Trophoblast cell (in vitro differentiated cells and primary cell): ENCODE data around the gene ELN.

Experiments used
- DNase-seq, 2 donors: peaks; one replicate each; pipeline ENCODE4 v3.0.0-alpha.2; 2016
- H2AFZ ChIP-seq: 2 replicates; pipeline ENCODE4 v1.6.1; 2013; ENCODE audit warnings: low read length, moderate library complexity, mild to moderate bottlenecking; ENCODE audit not compliant: insufficient read depth, poor library complexity
- H2AK5ac ChIP-seq: 2 replicates; pipeline ENCODE4 v1.6.1; 2013; ENCODE audit warnings: mild to moderate bottlenecking, low read length
- H2BK120ac ChIP-seq: 2 replicates; pipeline ENCODE4 v1.6.1; 2013; ENCODE audit warnings: low read length, mild to moderate bottlenecking, moderate library complexity; ENCODE audit not compliant: insufficient read depth, poor library complexity
- H2BK12ac ChIP-seq: 2 replicates; pipeline ENCODE4 v1.6.1; 2013; ENCODE audit warnings: mild to moderate bottlenecking, low read length, moderate library complexity
- H2BK5ac ChIP-seq: 2 replicates; pipeline ENCODE4 v1.6.1; 2013; ENCODE audit warnings: low read length, low read depth, moderate library complexity, mild to moderate bottlenecking; ENCODE audit not compliant: poor library complexity
- H3K14ac ChIP-seq: 2 replicates; pipeline ENCODE4 v1.6.1; 2013; ENCODE audit warnings: mild to moderate bottlenecking, low read length
- H3K18ac ChIP-seq: 2 replicates; pipeline ENCODE4 v1.6.1; 2013; ENCODE audit warnings: mild to moderate bottlenecking, low read length
- H3K23ac ChIP-seq: 2 replicates; pipeline ENCODE4 v1.6.1; 2013; ENCODE audit warnings: low read length
- H3K27ac ChIP-seq: 2 replicates; pipeline ENCODE4 v1.5.1; 2013; ENCODE audit warnings: low read depth, mild to moderate bottlenecking, inconsistent platforms, low read length, moderate library complexity
- H3K27me3 ChIP-seq: 2 replicates; pipeline ENCODE4 v1.6.1; 2013; ENCODE audit warnings: inconsistent platforms, mild to moderate bottlenecking, low read length, moderate library complexity; ENCODE audit not compliant: insufficient read depth
- H3K36me3 ChIP-seq, 2 experiments: 1 replicate in 1 of 2; 2 replicates in 1 of 2; pipeline ENCODE4 v1.6.1; 2013; ENCODE audit warnings: low read length in 2 of 2, mild to moderate bottlenecking in 2 of 2, moderate library complexity in 1 of 2; ENCODE audit not compliant: insufficient read depth in 2 of 2, control insufficient read depth in 1 of 2
- H3K4ac ChIP-seq: 2 replicates; pipeline ENCODE4 v1.6.1; 2013; ENCODE audit warnings: low read depth, mild to moderate bottlenecking, low read length, moderate library complexity
- H3K4me1 ChIP-seq, 2 experiments: 1 replicate in 1 of 2; 2 replicates in 1 of 2; pipeline ENCODE4 v1.6.1; 2013; ENCODE audit warnings: low read length in 2 of 2, mild to moderate bottlenecking in 2 of 2, moderate library complexity in 1 of 2; ENCODE audit not compliant: insufficient read depth in 2 of 2, control insufficient read depth in 1 of 2
- H3K4me2 ChIP-seq: 2 replicates; pipeline ENCODE4 v1.6.1; 2013; ENCODE audit warnings: inconsistent platforms, mild to moderate bottlenecking, low read length, moderate library complexity
- H3K4me3 ChIP-seq: 2 replicates; pipeline ENCODE4 v1.5.1; 2013; ENCODE audit warnings: mild to moderate bottlenecking, low read depth, low read length, inconsistent platforms
- H3K79me1 ChIP-seq: one replicate; pipeline ENCODE4 v1.6.1; 2013; ENCODE audit warnings: low read length
- H3K79me2 ChIP-seq: 2 replicates; pipeline ENCODE4 v1.6.1; 2013; ENCODE audit warnings: low read length, mild to moderate bottlenecking; ENCODE audit not compliant: control insufficient read depth, insufficient read depth, poor library complexity
- H3K9ac ChIP-seq: 2 replicates; pipeline ENCODE4 v1.6.1; 2013; ENCODE audit warnings: mild to moderate bottlenecking, low read length
- H3K9me3 ChIP-seq: 2 replicates; pipeline ENCODE4 v1.6.1; 2013; ENCODE audit warnings: low read depth, mild to moderate bottlenecking, control low read depth, inconsistent platforms, low read length; ENCODE audit not compliant: insufficient read depth
- H4K12ac ChIP-seq: 2 replicates; pipeline ENCODE4 v1.6.1; 2013; ENCODE audit warnings: low read depth, mild to moderate bottlenecking, low read length, moderate library complexity
- H4K8ac ChIP-seq: 2 replicates; pipeline ENCODE4 v1.6.1; 2013; ENCODE audit warnings: low read depth, mild to moderate bottlenecking, low read length, moderate library complexity
- H4K91ac ChIP-seq: one replicate; pipeline ENCODE4 v1.6.1; 2013; ENCODE audit warnings: low read depth, mild to moderate bottlenecking, low read length, moderate library complexity
- WGBS: extraction: QIAGEN DNeasy Blood & Tissue Kit; methylation state at CpG from one replicate; pipeline ENCODE4 v1.1.7; 2013; ENCODE audit warnings: missing lambda C conversion rate; ENCODE audit not compliant: insufficient read length, insufficient coverage; ENCODE audit errors: extremely low coverage; 5-methylcytosine and 5-hydroxymethylcytosine counted together

ELN gene

GRCh38 chr7:74026406-74026902 is 1.5 kb upstream of the ELN start:
- H4K8ac ChIP-seq = no peak overlapping the region
- H3K4ac ChIP-seq = no peak overlapping the region
- H2BK120ac ChIP-seq = no peak overlapping the region
- DNase-seq = no peak
- H3K18ac ChIP-seq = no peak overlapping the region
- H3K36me3 ChIP-seq = no peaks in the 10 kb centered on the region
- H3K9ac ChIP-seq = no peak overlapping the region
- H3K4me3 ChIP-seq = no peak overlapping the region
- H3K9me3 ChIP-seq = no peaks in the 10 kb centered on the region
- no peak overlapping the region for H2BK12ac ChIP-seq
- no peak overlapping the region for H3K4me2 ChIP-seq
- no peak overlapping the region for H4K91ac ChIP-seq
- H3K79me2 ChIP-seq = no peaks in the 10 kb centered on the region
- WGBS = no CpG with 5 or more reads among the region's 6 CpGs
- H3K4me1 ChIP-seq = peaks cover 24 to 25% of the 10 kb centered on the region in 2 experiments
- H4K12ac ChIP-seq = no peak overlapping the region
- H3K23ac ChIP-seq = no peak overlapping the region
- H3K79me1 ChIP-seq = peaks cover 2% of the 10 kb centered on the region
- H3K27me3 ChIP-seq = peaks cover 1% of the 10 kb centered on the region
- H2BK5ac ChIP-seq = no peak overlapping the region
- H2AFZ ChIP-seq = no peak overlapping the region
- no peak overlapping the region for H3K14ac ChIP-seq
- H3K27ac ChIP-seq = no peak overlapping the region
- H2AK5ac ChIP-seq = no peak overlapping the region

- no peaks in the 10 kb centered on the region for H3K36me3 ChIP-seq
- H3K4me2 ChIP-seq = no peak overlapping the region
- DNase-seq = peak; percentile 33 to 73
- no peak overlapping the region for H2BK5ac ChIP-seq
- no peak overlapping the region for H3K23ac ChIP-seq
- WGBS = no CpG with 5 or more reads among the region's 18 CpGs
- no peak overlapping the region for H3K27ac ChIP-seq
- H3K14ac ChIP-seq = no peak overlapping the region
- H3K79me1 ChIP-seq = peaks cover 2% of the 10 kb centered on the region
- H2AK5ac ChIP-seq = no peak overlapping the region
- H3K9ac ChIP-seq = no peak overlapping the region
- no peak overlapping the region for H3K18ac ChIP-seq
- no peak overlapping the region for H3K4ac ChIP-seq
- H2BK12ac ChIP-seq = no peak overlapping the region
- H3K79me2 ChIP-seq = no peaks in the 10 kb centered on the region
- H3K4me3 ChIP-seq = no peak overlapping the region
- no peak overlapping the region for H2AFZ ChIP-seq
- peak overlapping the region; percentile 4 for H4K91ac ChIP-seq
- H2BK120ac ChIP-seq = no peak overlapping the region
- H3K4me1 ChIP-seq = peaks cover 24 to 28% of the 10 kb centered on the region in 2 experiments
- no peak overlapping the region for H4K12ac ChIP-seq
- peaks cover 1% of the 10 kb centered on the region for H3K27me3 ChIP-seq
- H4K8ac ChIP-seq = no peak overlapping the region
- H3K9me3 ChIP-seq = no peaks in the 10 kb centered on the region
Observed at GRCh38 chr7:74026903-74027682, 880 bp upstream of the ELN start.

- Histone ChIP-seq H3K4me1 (peaks cover 20 to 28% of the 10 kb centered on the region in 2 experiments), H3K14ac (no peak overlapping the region), H3K79me1 (peaks cover 4% of the 10 kb centered on the region), H2BK5ac (no peak overlapping the region), H3K4ac (no peak overlapping the region), H4K91ac (peak overlapping the region; percentile 20), H4K12ac (no peak overlapping the region), H3K4me3 (no peak overlapping the region), H3K9me3 (no peaks in the 10 kb centered on the region), H3K4me2 (no peak overlapping the region), H4K8ac (no peak overlapping the region), H2BK12ac (no peak overlapping the region), H3K27ac (no peak overlapping the region), H3K36me3 (no peaks in the 10 kb centered on the region), H3K79me2 (no peaks in the 10 kb centered on the region), H3K18ac (no peak overlapping the region), H2AFZ (no peak overlapping the region), H3K27me3 (peaks cover 1% of the 10 kb centered on the region), H3K9ac (no peak overlapping the region), H2BK120ac (no peak overlapping the region), H3K23ac (no peak overlapping the region), H2AK5ac (no peak overlapping the region)
- no peak for DNase-seq
- no CpG with 5 or more reads among the region's 13 CpGs for WGBS
Observed at GRCh38 chr7:74028321-74028838, 407 bp downstream of the ELN start.

- Histone ChIP-seq H3K14ac (no peak overlapping the region), H3K79me2 (no peaks in the 10 kb centered on the region), H3K36me3 (no peaks in the 10 kb centered on the region), H2AFZ (no peak overlapping the region), H4K8ac (no peak overlapping the region), H3K23ac (no peak overlapping the region), H3K4me1 (peaks cover 24 to 32% of the 10 kb centered on the region in 2 experiments), H2AK5ac (no peak overlapping the region), H2BK5ac (no peak overlapping the region), H2BK12ac (no peak overlapping the region), H3K27me3 (no peaks in the 10 kb centered on the region), H3K9me3 (no peaks in the 10 kb centered on the region), H3K79me1 (peaks cover 7% of the 10 kb centered on the region), H3K4ac (no peak overlapping the region), H3K9ac (no peak overlapping the region), H4K12ac (no peak overlapping the region), H3K27ac (no peak overlapping the region), H2BK120ac (no peak overlapping the region), H4K91ac (no peak overlapping the region), H3K18ac (no peak overlapping the region), H3K4me2 (no peak overlapping the region), H3K4me3 (no peak overlapping the region)
- WGBS = no CpG with 5 or more reads among the region's 18 CpGs
- no peak for DNase-seq
Observed at GRCh38 chr7:74029089-74029785, 1.3 kb downstream of the ELN start.
